Tibial nerve (tissue), 4 donors: Measurements from ENCODE around the gene TMPRSS11B. TPM values are rescaled to one million over a fixed set of nuclear protein-coding genes. Genes with fewer than 3 reads are reported as not detected.

Source experiments
- DNase-seq, 2 donors: peaks; one replicate each; pipeline ENCODE4 v3.0.0-alpha.2; 2019; ENCODE audit warnings: low spot score in 2 of 2
- H3K27ac ChIP-seq, 4 donors: fragments of 200-600 bp; sonication (generic) in 3 of 4; one replicate each; pipeline ENCODE4 v1.5.1; 2017 to 2019; ENCODE audit warnings: mild to moderate bottlenecking in 1 of 4
- H3K27me3 ChIP-seq, 2 donors: fragments of 200-600 bp; sonication (generic) in 1 of 2; one replicate each; pipeline versions ENCODE4 v1.5.1 to v1.6.0; 2017 to 2019
- H3K36me3 ChIP-seq, 3 donors: fragments of 200-600 bp; sonication (generic); one replicate each; pipeline ENCODE4 v1.5.1; 2018 to 2019
- H3K4me1 ChIP-seq, 4 donors: fragments of 200-600 bp; sonication (generic) in 3 of 4; one replicate each; pipeline ENCODE4 v1.5.1; 2017 to 2019
- H3K4me3 ChIP-seq, 4 donors: fragments of 200-600 bp; sonication (generic) in 3 of 4; one replicate each; pipeline ENCODE4 v1.5.1; 2017 to 2019; ENCODE audit warnings: mild to moderate bottlenecking in 1 of 4, moderate library complexity in 1 of 4
- H3K9me3 ChIP-seq, 4 donors: fragments of 200-600 bp; sonication (generic) in 3 of 4; one replicate each; pipeline ENCODE4 v1.5.1; 2017 to 2019
- EP300 ChIP-seq, 2 donors: sonication (generic); formaldehyde crosslinking; IDR thresholded peaks; one replicate each; pipeline ENCODE4 v1.6.1; 2017; ENCODE audit warnings: antibody characterized with exemption in 2 of 2, mild to moderate bottlenecking in 1 of 2
- POLR2A ChIP-seq, 2 donors: fragments of 450-650 bp; IDR thresholded peaks; one replicate each; pipeline ENCODE4 v1.6.1; 2017; ENCODE audit warnings: antibody characterized with exemption in 2 of 2, mild to moderate bottlenecking in 2 of 2, moderate library complexity in 2 of 2
- WGBS, 2 donors: methylation state at CpG; one replicate each; pipeline ENCODE4 v1.1.5; 2018; 5-methylcytosine and 5-hydroxymethylcytosine counted together
- total RNA-seq, 4 donors: library from RNA; depleted of rRNA; stranded (reverse); fragments of >200 nt; gene quantifications; one replicate each; pipeline ENCODE4 v1.1.0, GENCODE V29; 2016
- TF ChIP-seq, protein P1 (sequence below), 5 experiments: fragments of 200-600 bp in 3 of 5; fragments of 450-650 bp in 2 of 5; sonication (generic) in 3 of 5; IDR thresholded peaks; one replicate each; pipeline ENCODE4 v1.5.1; 2016 to 2019; ENCODE audit warnings: antibody characterized with exemption in 5 of 5, mild to moderate bottlenecking in 3 of 5, moderate library complexity in 2 of 5

TMPRSS11B gene
- total RNA-seq, 4 donors from 2014 or later = not detected

DNA sequence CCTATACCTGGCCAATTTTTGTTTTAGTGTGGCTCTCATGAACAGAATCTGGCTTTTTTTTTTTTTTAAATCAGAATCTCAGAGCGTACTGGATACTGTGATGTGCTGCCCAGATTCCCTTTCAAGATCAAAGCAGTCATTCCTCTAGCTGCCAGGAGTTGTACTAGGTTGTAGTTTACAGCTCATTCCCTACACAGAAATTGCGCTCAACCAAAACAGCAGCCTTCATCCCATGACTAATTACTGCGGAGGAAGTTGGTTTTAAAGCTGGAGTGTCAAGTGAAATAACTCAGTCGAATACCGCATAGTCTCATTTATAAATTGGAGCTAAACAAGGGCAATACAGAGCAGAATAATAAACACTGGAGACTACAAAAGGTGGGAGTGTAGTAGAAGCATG lies 12.2 kb upstream of the TMPRSS11B start:
- 55 to 58% methylated on average over 5 of the region's 5 CpGs for whole genome bisulfite sequencing, 2 donors
- Histone ChIP-seq H3K27ac (no peak overlapping the region), H3K27me3 (no peaks in the 10 kb centered on the region), H3K4me1 (no peaks in the 10 kb centered on the region), H3K9me3 (no peaks in the 10 kb centered on the region), H3K36me3 (no peaks in the 10 kb centered on the region), H3K4me3 (no peak overlapping the region)
- no peak for DNase-seq
- TF ChIP-seq POLR2A (IDR thresholded peaks at IDR 0.05) (no peak), EP300 (IDR thresholded peaks at IDR 0.05) (no peak)
- TF ChIP-seq, protein P1, sequence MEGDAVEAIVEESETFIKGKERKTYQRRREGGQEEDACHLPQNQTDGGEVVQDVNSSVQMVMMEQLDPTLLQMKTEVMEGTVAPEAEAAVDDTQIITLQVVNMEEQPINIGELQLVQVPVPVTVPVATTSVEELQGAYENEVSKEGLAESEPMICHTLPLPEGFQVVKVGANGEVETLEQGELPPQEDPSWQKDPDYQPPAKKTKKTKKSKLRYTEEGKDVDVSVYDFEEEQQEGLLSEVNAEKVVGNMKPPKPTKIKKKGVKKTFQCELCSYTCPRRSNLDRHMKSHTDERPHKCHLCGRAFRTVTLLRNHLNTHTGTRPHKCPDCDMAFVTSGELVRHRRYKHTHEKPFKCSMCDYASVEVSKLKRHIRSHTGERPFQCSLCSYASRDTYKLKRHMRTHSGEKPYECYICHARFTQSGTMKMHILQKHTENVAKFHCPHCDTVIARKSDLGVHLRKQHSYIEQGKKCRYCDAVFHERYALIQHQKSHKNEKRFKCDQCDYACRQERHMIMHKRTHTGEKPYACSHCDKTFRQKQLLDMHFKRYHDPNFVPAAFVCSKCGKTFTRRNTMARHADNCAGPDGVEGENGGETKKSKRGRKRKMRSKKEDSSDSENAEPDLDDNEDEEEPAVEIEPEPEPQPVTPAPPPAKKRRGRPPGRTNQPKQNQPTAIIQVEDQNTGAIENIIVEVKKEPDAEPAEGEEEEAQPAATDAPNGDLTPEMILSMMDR (IDR thresholded peaks at IDR 0.05) = no peak

DNA sequence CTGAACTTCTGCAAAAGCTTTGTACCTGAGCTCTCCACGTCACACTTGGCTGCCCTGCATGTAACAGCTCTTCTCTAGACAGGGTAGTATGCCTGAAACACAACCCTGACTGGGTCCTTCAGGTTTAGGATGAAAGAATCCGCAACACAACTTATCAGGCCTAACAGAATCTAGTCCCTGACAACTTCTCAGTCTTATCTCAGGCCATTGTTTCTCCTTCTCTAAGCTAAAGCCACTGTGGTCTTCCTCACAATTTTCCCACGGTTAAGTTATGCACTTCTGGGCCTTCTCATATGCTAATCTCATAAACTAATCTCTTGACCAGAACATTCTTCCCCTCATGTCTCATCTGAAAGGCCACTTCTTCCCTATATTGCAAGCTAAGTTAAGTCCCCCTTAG lies 10.8 kb upstream of the TMPRSS11B start:
- Histone ChIP-seq H3K4me1 (no peaks in the 10 kb centered on the region), H3K27ac (no peak overlapping the region), H3K27me3 (no peaks in the 10 kb centered on the region), H3K4me3 (no peak overlapping the region), H3K9me3 (no peaks in the 10 kb centered on the region), H3K36me3 (no peaks in the 10 kb centered on the region)
- WGBS, 2 donors = 64 to 71% methylated on average over 3 of the region's 3 CpGs
- no peak for TF ChIP-seq POLR2A (IDR thresholded peaks at IDR 0.05)
- no peak for TF ChIP-seq EP300 (IDR thresholded peaks at IDR 0.05)
- TF ChIP-seq, protein P1 (IDR thresholded peaks at IDR 0.05) = no peak
- no peak for DNase-seq

DNA sequence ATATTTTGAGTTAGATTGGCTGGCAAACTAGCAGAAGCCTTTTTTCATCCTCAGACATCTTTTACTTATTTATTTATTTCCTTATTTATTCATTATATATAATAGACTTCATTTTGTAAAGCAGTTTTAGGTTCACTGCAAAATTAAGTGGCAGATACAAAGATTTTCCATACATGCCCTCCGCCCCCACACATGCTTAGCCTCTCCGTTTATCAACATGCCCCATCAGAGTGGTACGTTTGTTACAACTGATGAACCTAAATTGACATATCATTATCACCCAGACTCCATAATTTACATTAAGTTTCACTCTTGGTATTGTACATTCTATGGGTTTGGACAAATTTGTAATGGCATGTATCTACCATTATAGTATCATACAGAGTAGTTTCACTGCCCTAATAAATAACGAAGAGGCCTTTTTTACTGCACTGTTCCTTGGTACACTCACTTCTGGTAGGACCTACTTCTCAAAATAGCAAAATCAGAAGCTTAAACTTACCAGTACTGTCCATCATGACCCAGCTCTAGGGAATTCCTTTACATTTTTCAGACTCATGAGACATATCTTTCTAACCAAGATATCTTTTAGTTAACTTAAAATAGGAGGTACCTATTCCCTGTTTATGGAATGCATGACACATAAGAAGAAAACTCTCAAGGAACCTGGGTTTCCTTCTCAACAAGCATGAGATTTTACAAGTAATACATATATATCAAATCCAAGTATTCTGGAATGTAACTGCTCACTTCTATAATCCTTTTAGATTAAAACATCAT lies 4.8 kb upstream of the TMPRSS11B start:
- no peak overlapping the region for H3K27ac ChIP-seq
- 78 to 85% methylated on average over 4 of the region's 4 CpGs for WGBS, 2 donors

DNA sequence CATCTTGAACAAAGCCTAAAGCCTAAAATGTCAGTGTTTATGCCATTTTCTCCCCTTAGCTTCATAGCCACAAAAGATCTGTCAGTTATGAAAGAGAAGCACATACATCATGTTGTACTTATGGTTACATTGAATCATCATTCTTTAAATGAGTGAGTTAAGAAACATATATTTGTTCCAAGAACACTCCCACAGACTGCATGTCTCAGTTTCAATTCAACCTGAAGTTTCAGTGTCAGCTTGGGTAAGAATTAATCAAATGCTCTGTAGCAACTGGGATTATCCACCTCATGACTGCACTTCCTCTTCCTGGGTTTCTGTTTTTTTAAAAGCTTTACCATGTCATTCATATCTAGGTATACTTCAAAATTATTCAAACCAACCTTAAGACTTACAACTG lies 3.9 kb upstream of the TMPRSS11B start:
- Histone ChIP-seq H3K27me3 (no peaks in the 10 kb centered on the region), H3K9me3 (no peaks in the 10 kb centered on the region), H3K4me3 (no peak overlapping the region), H3K36me3 (no peaks in the 10 kb centered on the region), H3K27ac (no peak overlapping the region), H3K4me1 (no peaks in the 10 kb centered on the region)
- no peak for TF ChIP-seq POLR2A (IDR thresholded peaks at IDR 0.05)
- TF ChIP-seq EP300 (IDR thresholded peaks at IDR 0.05) = no peak
- TF ChIP-seq, protein P1 (IDR thresholded peaks at IDR 0.05) = no peak
- no peak for DNase-seq

More for the DNA sequence above, 4.8 kb upstream of the TMPRSS11B start:
- no peaks in the 10 kb centered on the region for H3K9me3 ChIP-seq
- H3K36me3 ChIP-seq = no peaks in the 10 kb centered on the region
- no peaks in the 10 kb centered on the region for H3K27me3 ChIP-seq
- no peaks in the 10 kb centered on the region for H3K4me1 ChIP-seq
- TF ChIP-seq POLR2A (IDR thresholded peaks at IDR 0.05) (no peak), EP300 (IDR thresholded peaks at IDR 0.05) (no peak)
- TF ChIP-seq, protein P1 (IDR thresholded peaks at IDR 0.05) = no peak
- DNase-seq = no peak
- no peak overlapping the region for H3K4me3 ChIP-seq

DNA sequence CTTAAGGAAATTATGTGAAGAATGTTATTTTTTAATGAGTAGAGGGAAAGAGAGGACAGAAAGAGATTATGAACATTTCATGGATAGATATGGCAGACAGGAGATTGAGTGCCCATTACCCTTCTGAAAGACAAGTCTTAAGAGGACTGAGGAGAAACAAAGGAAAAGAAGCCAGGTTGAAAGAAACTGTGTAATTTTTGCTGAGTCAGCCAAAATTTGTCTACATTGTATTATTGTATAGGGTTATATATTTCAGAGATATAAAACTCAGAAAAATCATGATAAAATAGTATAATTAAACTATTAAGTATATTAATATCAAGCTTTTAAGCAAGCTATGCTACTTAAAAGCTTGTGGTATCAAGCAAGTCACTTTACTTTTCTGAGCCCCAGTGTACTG lies 4.9 kb downstream of the TMPRSS11B start:
- Histone ChIP-seq H3K4me3 (no peak overlapping the region), H3K36me3 (no peaks in the 10 kb centered on the region), H3K4me1 (no peaks in the 10 kb centered on the region), H3K9me3 (no peaks in the 10 kb centered on the region), H3K27ac (no peak overlapping the region), H3K27me3 (no peaks in the 10 kb centered on the region)
- TF ChIP-seq POLR2A (IDR thresholded peaks at IDR 0.05) = no peak
- TF ChIP-seq, protein P1 (IDR thresholded peaks at IDR 0.05) = no peak
- TF ChIP-seq EP300 (IDR thresholded peaks at IDR 0.05) = no peak
- no peak for DNase-seq
